ENCODE results near the gene CRADD.
A peak's percentile ranks its signal among the peaks of the same experiment; 100 is the strongest.

Gene CRADD

DNA sequence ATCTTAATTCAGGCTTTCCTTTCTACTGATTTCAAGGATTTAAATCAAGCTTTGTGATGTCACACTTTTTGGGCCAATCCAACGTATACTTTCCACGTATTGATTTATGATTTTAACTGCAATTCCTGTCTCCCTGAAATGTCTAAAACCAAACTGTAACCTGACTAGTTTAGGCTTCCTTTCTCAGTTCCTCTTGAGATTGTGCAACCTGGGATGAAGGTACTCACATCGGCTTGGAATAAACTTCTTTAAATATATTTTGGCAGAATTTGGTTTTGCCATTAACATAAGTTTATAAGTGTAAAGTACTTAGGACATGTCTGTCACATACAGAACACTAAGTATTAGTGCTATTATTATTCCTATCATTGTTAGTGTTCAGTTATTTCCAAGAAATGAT is 224.6 kb downstream of the CRADD start:
- no peak overlapping the region for H3K27ac ChIP-seq (ENCODE audit: extremely low read depth, low read depth, low read length)
- ChIA-PET POLR2A (no interaction called here), CTCF (no interaction called here)
- no peaks in the 10 kb centered on the region for H3K36me3 ChIP-seq (ENCODE audit: control insufficient read depth in 2 of 2, insufficient read depth in 1 of 2, low read length in 2 of 2)
- no peaks in the 10 kb centered on the region for H3K9me3 ChIP-seq (ENCODE audit: control insufficient read depth, insufficient read depth, low read depth, low read length)
- no peak overlapping the region for H3K4me3 ChIP-seq (ENCODE audit: low read depth, low read length)
- no peaks in the 10 kb centered on the region for H3K4me1 ChIP-seq (ENCODE audit: control insufficient read depth, insufficient read depth, low read length)
- TF ChIP-seq ZNF555 (tag by site-specific recombination; conservative IDR thresholded peaks at IDR 0.05) (no peak), KLF1 (tag by site-specific recombination; IDR thresholded peaks at IDR 0.05) (no peak), ZFP41 (tag by site-specific recombination; IDR thresholded peaks at IDR 0.05; ENCODE audit: borderline replicate concordance) (no peak), ZNF610 (tag by site-specific recombination; IDR thresholded peaks at IDR 0.05; ENCODE audit: borderline replicate concordance) (no peak), MZF1 (tag by site-specific recombination; IDR thresholded peaks at IDR 0.05; ENCODE audit: borderline replicate concordance) (no peak), GLI4 (tag by site-specific recombination; IDR thresholded peaks at IDR 0.05) (no peak), ZNF777 (tag by site-specific recombination; IDR thresholded peaks at IDR 0.05; ENCODE audit: borderline replicate concordance) (no peak), OSR2 (tag by site-specific recombination; IDR thresholded peaks at IDR 0.05) (no peak), ZFP37 (tag by site-specific recombination; IDR thresholded peaks at IDR 0.05) (no peak), ZNF19 (tag by site-specific recombination; IDR thresholded peaks at IDR 0.05; ENCODE audit: low read depth) (no peak)
- TF ChIP-seq, protein P1, sequence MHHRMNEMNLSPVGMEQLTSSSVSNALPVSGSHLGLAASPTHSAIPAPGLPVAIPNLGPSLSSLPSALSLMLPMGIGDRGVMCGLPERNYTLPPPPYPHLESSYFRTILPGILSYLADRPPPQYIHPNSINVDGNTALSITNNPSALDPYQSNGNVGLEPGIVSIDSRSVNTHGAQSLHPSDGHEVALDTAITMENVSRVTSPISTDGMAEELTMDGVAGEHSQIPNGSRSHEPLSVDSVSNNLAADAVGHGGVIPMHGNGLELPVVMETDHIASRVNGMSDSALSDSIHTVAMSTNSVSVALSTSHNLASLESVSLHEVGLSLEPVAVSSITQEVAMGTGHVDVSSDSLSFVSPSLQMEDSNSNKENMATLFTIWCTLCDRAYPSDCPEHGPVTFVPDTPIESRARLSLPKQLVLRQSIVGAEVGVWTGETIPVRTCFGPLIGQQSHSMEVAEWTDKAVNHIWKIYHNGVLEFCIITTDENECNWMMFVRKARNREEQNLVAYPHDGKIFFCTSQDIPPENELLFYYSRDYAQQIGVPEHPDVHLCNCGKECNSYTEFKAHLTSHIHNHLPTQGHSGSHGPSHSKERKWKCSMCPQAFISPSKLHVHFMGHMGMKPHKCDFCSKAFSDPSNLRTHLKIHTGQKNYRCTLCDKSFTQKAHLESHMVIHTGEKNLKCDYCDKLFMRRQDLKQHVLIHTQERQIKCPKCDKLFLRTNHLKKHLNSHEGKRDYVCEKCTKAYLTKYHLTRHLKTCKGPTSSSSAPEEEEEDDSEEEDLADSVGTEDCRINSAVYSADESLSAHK (tag by site-specific recombination; IDR thresholded peaks at IDR 0.05): no peak
- TF ChIP-seq, protein P2, sequence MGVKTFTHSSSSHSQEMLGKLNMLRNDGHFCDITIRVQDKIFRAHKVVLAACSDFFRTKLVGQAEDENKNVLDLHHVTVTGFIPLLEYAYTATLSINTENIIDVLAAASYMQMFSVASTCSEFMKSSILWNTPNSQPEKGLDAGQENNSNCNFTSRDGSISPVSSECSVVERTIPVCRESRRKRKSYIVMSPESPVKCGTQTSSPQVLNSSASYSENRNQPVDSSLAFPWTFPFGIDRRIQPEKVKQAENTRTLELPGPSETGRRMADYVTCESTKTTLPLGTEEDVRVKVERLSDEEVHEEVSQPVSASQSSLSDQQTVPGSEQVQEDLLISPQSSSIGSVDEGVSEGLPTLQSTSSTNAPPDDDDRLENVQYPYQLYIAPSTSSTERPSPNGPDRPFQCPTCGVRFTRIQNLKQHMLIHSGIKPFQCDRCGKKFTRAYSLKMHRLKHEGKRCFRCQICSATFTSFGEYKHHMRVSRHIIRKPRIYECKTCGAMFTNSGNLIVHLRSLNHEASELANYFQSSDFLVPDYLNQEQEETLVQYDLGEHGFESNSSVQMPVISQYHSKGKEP (tag by site-specific recombination; IDR thresholded peaks at IDR 0.05): no peak
- TF ChIP-seq, protein P3, sequence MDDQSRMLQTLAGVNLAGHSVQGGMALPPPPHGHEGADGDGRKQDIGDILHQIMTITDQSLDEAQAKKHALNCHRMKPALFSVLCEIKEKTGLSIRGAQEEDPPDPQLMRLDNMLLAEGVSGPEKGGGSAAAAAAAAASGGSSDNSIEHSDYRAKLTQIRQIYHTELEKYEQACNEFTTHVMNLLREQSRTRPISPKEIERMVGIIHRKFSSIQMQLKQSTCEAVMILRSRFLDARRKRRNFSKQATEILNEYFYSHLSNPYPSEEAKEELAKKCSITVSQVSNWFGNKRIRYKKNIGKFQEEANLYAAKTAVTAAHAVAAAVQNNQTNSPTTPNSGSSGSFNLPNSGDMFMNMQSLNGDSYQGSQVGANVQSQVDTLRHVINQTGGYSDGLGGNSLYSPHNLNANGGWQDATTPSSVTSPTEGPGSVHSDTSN (CRISPR knock-in tag; IDR thresholded peaks at IDR 0.05): no peak
- TF ChIP-seq, protein P4, sequence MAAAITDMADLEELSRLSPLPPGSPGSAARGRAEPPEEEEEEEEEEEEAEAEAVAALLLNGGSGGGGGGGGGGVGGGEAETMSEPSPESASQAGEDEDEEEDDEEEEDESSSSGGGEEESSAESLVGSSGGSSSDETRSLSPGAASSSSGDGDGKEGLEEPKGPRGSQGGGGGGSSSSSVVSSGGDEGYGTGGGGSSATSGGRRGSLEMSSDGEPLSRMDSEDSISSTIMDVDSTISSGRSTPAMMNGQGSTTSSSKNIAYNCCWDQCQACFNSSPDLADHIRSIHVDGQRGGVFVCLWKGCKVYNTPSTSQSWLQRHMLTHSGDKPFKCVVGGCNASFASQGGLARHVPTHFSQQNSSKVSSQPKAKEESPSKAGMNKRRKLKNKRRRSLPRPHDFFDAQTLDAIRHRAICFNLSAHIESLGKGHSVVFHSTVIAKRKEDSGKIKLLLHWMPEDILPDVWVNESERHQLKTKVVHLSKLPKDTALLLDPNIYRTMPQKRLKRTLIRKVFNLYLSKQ (tag by site-specific recombination; IDR thresholded peaks at IDR 0.05; ENCODE audit: borderline replicate concordance): no peak
- TF ChIP-seq, protein P5, sequence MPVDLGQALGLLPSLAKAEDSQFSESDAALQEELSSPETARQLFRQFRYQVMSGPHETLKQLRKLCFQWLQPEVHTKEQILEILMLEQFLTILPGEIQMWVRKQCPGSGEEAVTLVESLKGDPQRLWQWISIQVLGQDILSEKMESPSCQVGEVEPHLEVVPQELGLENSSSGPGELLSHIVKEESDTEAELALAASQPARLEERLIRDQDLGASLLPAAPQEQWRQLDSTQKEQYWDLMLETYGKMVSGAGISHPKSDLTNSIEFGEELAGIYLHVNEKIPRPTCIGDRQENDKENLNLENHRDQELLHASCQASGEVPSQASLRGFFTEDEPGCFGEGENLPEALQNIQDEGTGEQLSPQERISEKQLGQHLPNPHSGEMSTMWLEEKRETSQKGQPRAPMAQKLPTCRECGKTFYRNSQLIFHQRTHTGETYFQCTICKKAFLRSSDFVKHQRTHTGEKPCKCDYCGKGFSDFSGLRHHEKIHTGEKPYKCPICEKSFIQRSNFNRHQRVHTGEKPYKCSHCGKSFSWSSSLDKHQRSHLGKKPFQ (tag by site-specific recombination; IDR thresholded peaks at IDR 0.05): no peak

DNA sequence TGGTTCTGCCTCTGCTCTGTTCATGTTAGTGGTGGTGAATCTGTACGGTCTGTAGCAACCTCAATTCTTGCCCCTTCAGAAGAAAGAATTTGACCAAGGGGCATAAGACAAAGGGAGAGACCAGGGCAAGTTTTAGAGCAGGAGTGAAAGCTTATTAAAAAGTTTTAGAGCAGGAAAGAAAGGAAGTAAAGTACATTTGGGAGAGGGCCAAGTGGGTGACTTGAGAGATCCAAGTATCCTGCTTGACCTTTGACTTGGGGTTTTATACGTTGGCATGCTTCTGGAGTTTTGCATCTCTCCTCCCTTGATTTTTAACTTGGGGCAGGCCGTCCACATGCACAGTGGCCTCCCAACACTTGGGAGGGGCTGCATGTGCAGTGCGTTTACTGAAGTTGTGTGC is 225.0 kb downstream of the CRADD start:
- H3K27ac ChIP-seq (ENCODE audit: extremely low read depth, low read depth, low read length): no peak overlapping the region
- H3K36me3 ChIP-seq (ENCODE audit: control insufficient read depth in 2 of 2, insufficient read depth in 1 of 2, low read length in 2 of 2): no peaks in the 10 kb centered on the region
- CTCF ChIA-PET: no interaction called here
- H3K4me1 ChIP-seq (ENCODE audit: control insufficient read depth, insufficient read depth, low read length): no peaks in the 10 kb centered on the region
- TF ChIP-seq ZNF555 (tag by site-specific recombination; conservative IDR thresholded peaks at IDR 0.05) (no peak), SETDB1 (IDR thresholded peaks at IDR 0.05; ENCODE audit: insufficient read length, low read length) (peak; percentile 61)
- TF ChIP-seq, protein P6, sequence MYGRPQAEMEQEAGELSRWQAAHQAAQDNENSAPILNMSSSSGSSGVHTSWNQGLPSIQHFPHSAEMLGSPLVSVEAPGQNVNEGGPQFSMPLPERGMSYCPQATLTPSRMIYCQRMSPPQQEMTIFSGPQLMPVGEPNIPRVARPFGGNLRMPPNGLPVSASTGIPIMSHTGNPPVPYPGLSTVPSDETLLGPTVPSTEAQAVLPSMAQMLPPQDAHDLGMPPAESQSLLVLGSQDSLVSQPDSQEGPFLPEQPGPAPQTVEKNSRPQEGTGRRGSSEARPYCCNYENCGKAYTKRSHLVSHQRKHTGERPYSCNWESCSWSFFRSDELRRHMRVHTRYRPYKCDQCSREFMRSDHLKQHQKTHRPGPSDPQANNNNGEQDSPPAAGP (tag by site-specific recombination; IDR thresholded peaks at IDR 0.05): no peak
- POLR2A ChIA-PET: no interaction called here
- H3K9me3 ChIP-seq (ENCODE audit: control insufficient read depth, insufficient read depth, low read depth, low read length): no peaks in the 10 kb centered on the region
- H3K4me3 ChIP-seq (ENCODE audit: low read depth, low read length): no peak overlapping the region

Measured in HEK293 (cell line).